SK-N-SH (cell line): Measurements from ENCODE around the gene RBM25. TPM values are rescaled to one million over a fixed set of nuclear protein-coding genes. Genes with fewer than 3 reads are reported as not detected.

Experiments
- CTCF ChIA-PET: fragments of 300-600, 350-600 bp; formaldehyde crosslinking; extraction: SDS; loops from one replicate; lab custom pipeline; 2021; lab: Yijun Ruan, JAX
- POLR2A ChIA-PET: fragments of 350-600 bp; sonication (Branson Sonifier 250); formaldehyde crosslinking; extraction: SDS; loops from one replicate; lab custom pipeline; 2020; ENCODE audit warnings: antibody characterized with exemption, inconsistent platforms; lab: Yijun Ruan, JAX
- DNase-seq: peaks from one replicate; pipeline ENCODE4 v3.0.0; 2012
- H2AFZ ChIP-seq: fragments of 200-600 bp; sonication (generic); 2 replicates; pipeline ENCODE4 v1.8.1; 2016; ENCODE audit warnings: antibody characterized with exemption, mild to moderate bottlenecking, low read depth
- H3F3A ChIP-seq: fragments of 200-600 bp; sonication (generic); replicated peaks from 2 replicates; pipeline ENCODE3; 2016; ENCODE audit warnings: antibody characterized with exemption, mild to moderate bottlenecking; ENCODE audit not compliant: insufficient read depth
- H3K27ac ChIP-seq, 2 experiments: fragments of 200-500 bp in 1 of 2; fragments of 200-600 bp in 1 of 2; sonication (Bioruptor generic) in 1 of 2; sonication (generic), shearing (Covaris generic) in 1 of 2; 2 replicates each; pipeline versions ENCODE4 v1.5.1 to v1.6.1; 2014 to 2016; ENCODE audit warnings: low read depth in 2 of 2, inconsistent platforms in 1 of 2, low read length in 1 of 2, mild to moderate bottlenecking in 1 of 2, mixed read lengths in 1 of 2
- H3K27me3 ChIP-seq: fragments of 200-600 bp; sonication (generic), shearing (Covaris generic); 2 replicates; pipeline ENCODE4 v1.6.1; 2016; ENCODE audit warnings: mixed run types; ENCODE audit not compliant: insufficient read depth
- H3K36me3 ChIP-seq, 2 experiments: fragments of 200-500 bp in 1 of 2; fragments of 200-600 bp in 1 of 2; sonication (Bioruptor generic) in 1 of 2; sonication (generic) in 1 of 2; replicated peaks in 1 of 2; 2 replicates each; pipeline versions ENCODE3 to v1.5.1; 2014 to 2016; ENCODE audit warnings: low read length in 1 of 2, mild to moderate bottlenecking in 1 of 2; ENCODE audit not compliant: insufficient read depth in 2 of 2, control insufficient read depth in 1 of 2
- H3K4me1 ChIP-seq, 2 experiments: fragments of 200-500 bp in 1 of 2; fragments of 200-600 bp in 1 of 2; sonication (Bioruptor generic) in 1 of 2; sonication (generic), shearing (Covaris generic) in 1 of 2; 2 replicates each; pipeline versions ENCODE4 v1.5.1 to v1.6.1; 2014 to 2016; ENCODE audit warnings: low read depth in 1 of 2, low read length in 1 of 2, mixed run types in 1 of 2; ENCODE audit not compliant: insufficient read depth in 2 of 2, control insufficient read depth in 1 of 2
- H3K4me2 ChIP-seq: fragments of 200-600 bp; sonication (generic), shearing (Covaris generic); 2 replicates; pipeline ENCODE4 v1.6.1; 2017; ENCODE audit warnings: mixed run types
- H3K4me3 ChIP-seq, 2 experiments: fragments of 200-500 bp in 1 of 2; fragments of 200-600 bp in 1 of 2; sonication (Bioruptor generic) in 1 of 2; sonication (generic), shearing (Covaris generic) in 1 of 2; 2 replicates each; pipeline versions ENCODE4 v1.5.1 to v1.8.1; 2014 to 2016; ENCODE audit warnings: low read depth in 2 of 2, inconsistent platforms in 1 of 2, low read length in 1 of 2, mild to moderate bottlenecking in 1 of 2, mixed read lengths in 1 of 2, moderate library complexity in 1 of 2
- H3K79me2 ChIP-seq: fragments of 200-600 bp; sonication (generic); 2 replicates; pipeline ENCODE4 v1.8.1; 2017; ENCODE audit warnings: mild to moderate bottlenecking; ENCODE audit not compliant: insufficient read depth
- H3K9ac ChIP-seq: fragments of 200-600 bp; sonication (generic); 2 replicates; pipeline ENCODE4 v1.6.1; 2017; ENCODE audit warnings: mixed run types
- H3K9me2 ChIP-seq: fragments of 200-600 bp; sonication (generic); 2 replicates; pipeline ENCODE4 v1.6.1; 2017; ENCODE audit warnings: mixed run types
- H3K9me3 ChIP-seq: fragments of 200-600 bp; sonication (generic); 2 replicates; pipeline ENCODE4 v1.6.1; 2017; ENCODE audit warnings: mixed run types, mild to moderate bottlenecking, moderate library complexity
- H4K20me1 ChIP-seq: fragments of 200-600 bp; sonication (generic); 2 replicates; pipeline ENCODE4 v1.6.1; 2017; ENCODE audit warnings: mild to moderate bottlenecking, mixed run types; ENCODE audit not compliant: insufficient read depth
- FOSL2 ChIP-seq: IDR thresholded peaks from 2 replicates; pipeline ENCODE4 v1.4.0; 2012; ENCODE audit warnings: low read depth, mild to moderate bottlenecking, moderate library complexity, borderline replicate concordance
- FOXM1 ChIP-seq: IDR thresholded peaks from 2 replicates; pipeline ENCODE4 v1.4.0; 2012; ENCODE audit warnings: low read depth, mild to moderate bottlenecking
- IRF3 ChIP-seq: fragments of 150-350 bp; IDR thresholded peaks from 2 replicates; pipeline ENCODE4 v1.6.1; 2016; ENCODE audit warnings: mild to moderate bottlenecking, low read depth, low read length
- NRF1 ChIP-seq: IDR thresholded peaks from 2 replicates; pipeline ENCODE4 v1.6.1; 2012; ENCODE audit warnings: low read depth, mild to moderate bottlenecking, low read length
- PBX3 ChIP-seq: IDR thresholded peaks from 2 replicates; pipeline ENCODE4; 2012
- POLR2AphosphoS5 ChIP-seq: IDR thresholded peaks from 2 replicates; pipeline ENCODE4 v1.6.1; 2012; ENCODE audit warnings: low read depth, low read length
- RCOR1 ChIP-seq: fragments of 150-350 bp; IDR thresholded peaks from 2 replicates; pipeline ENCODE4 v1.6.1; 2017; ENCODE audit warnings: antibody characterized with exemption, low read length
- REST ChIP-seq: IDR thresholded peaks from 2 replicates; pipeline ENCODE4 v1.6.1; 2012; ENCODE audit warnings: mild to moderate bottlenecking, low read depth, low read length, moderate library complexity
- RFX5 ChIP-seq: IDR thresholded peaks from 2 replicates; pipeline ENCODE4 v1.6.1; 2012; ENCODE audit warnings: mild to moderate bottlenecking, improper control_type of control experiment, low read length
- SIN3A ChIP-seq: IDR thresholded peaks from 2 replicates; pipeline ENCODE4 v1.6.1; 2012; ENCODE audit warnings: low read depth, mild to moderate bottlenecking, low read length, moderate library complexity, borderline replicate concordance
- SMC3 ChIP-seq: IDR thresholded peaks from 2 replicates; pipeline ENCODE4 v1.6.1; 2012; ENCODE audit warnings: low read depth, low read length, improper control_type of control experiment
- TEAD4 ChIP-seq: IDR thresholded peaks from 2 replicates; pipeline ENCODE4 v1.4.0; 2012; ENCODE audit warnings: mild to moderate bottlenecking, borderline replicate concordance; ENCODE audit not compliant: insufficient read depth
- USF2 ChIP-seq: fragments of 150-350 bp; IDR thresholded peaks from 2 replicates; pipeline ENCODE4 v1.6.1; 2017; ENCODE audit warnings: antibody characterized with exemption, low read length, low read depth, borderline replicate concordance
- ZBTB33 ChIP-seq: IDR thresholded peaks from 2 replicates; pipeline ENCODE4 v1.4.0; 2012; ENCODE audit warnings: low read depth, borderline replicate concordance
- WGBS: methylation state at CpG from one replicate; pipeline ENCODE4 v1.1.6; 2017; ENCODE audit warnings: low lambda C conversion rate; 5-methylcytosine and 5-hydroxymethylcytosine counted together
- polyA plus RNA-seq, 3 experiments: library from polyadenylated mRNA; depleted of rRNA; stranded (reverse); fragments of >200 nt; gene quantifications; 2 replicates each; pipeline ENCODE4 v1.2.3, GENCODE V29; 2012

RBM25 gene
- polyA plus RNA-seq, 1 of the 3 experiments (the other 2 are of a cell fraction), result 14.0 TPM

- Histone ChIP-seq H3K4me2 (no peak overlapping the region), H3K4me3 (no peak overlapping the region), H3K79me2 (peaks cover 23% of the 10 kb centered on the region), H3K4me1 (peaks cover 3 to 11% of the 10 kb centered on the region in 2 experiments; a peak in 2 of 4 replicates), H3K9me2 (no peaks in the 10 kb centered on the region), H3K36me3 (peaks cover 0 to 4% of the 10 kb centered on the region in 2 experiments), H3K27ac (no peak overlapping the region), H3K9me3 (no peaks in the 10 kb centered on the region), H2AFZ (no peak overlapping the region), H3K9ac (no peak overlapping the region), H3K27me3 (no peaks in the 10 kb centered on the region), H4K20me1 (peaks cover 14% of the 10 kb centered on the region), H3F3A (peaks cover 18% of the 10 kb centered on the region)
- POLR2A ChIA-PET, result no interaction called here
- DNase-seq, result no peak
- TF ChIP-seq REST, result no peak
- no peak for TF ChIP-seq FOXM1
- no peak for TF ChIP-seq PBX3
- no peak for TF ChIP-seq SMC3
- no peak for TF ChIP-seq RCOR1
- no peak for TF ChIP-seq TEAD4
- no peak for TF ChIP-seq USF2
- no peak for TF ChIP-seq NRF1
- no peak for TF ChIP-seq FOSL2
- 93% methylated on average over 1 of the region's 1 CpG for WGBS
- CTCF ChIA-PET, result no interaction called here
These were observed 3.1 kb upstream of the RBM25 start for GRCh38 chr14:73055251-73055650.

- H3K9me3 ChIP-seq, result no peaks in the 10 kb centered on the region
- peaks cover 3 to 23% of the 10 kb centered on the region in 2 experiments for H3K36me3 ChIP-seq
- H3K4me2 ChIP-seq, result peak overlapping the region; percentile 77
- peaks cover 49% of the 10 kb centered on the region for H3K79me2 ChIP-seq
- peak overlapping the region; percentile 99 for H3K9ac ChIP-seq
- no peaks in the 10 kb centered on the region for H3K9me2 ChIP-seq
- H3K4me3 ChIP-seq, result peak overlapping the region; percentile 80 to 100
- WGBS, result 2% methylated on average over 8 of the region's 8 CpGs
- peaks cover 6 to 13% of the 10 kb centered on the region in 2 experiments; a peak in 3 of 4 replicates for H3K4me1 ChIP-seq
- ChIA-PET POLR2A (interaction anchor here (0.9 to 2.0 kb wide), 8 partner anchors 10 to 555 kb away, joined by 3 to 16 read pairs (median 5); partner anchors contain the start of genes ACOT6, PSEN1 and ZFYVE1), CTCF (interaction anchor here (1.1 to 1.9 kb wide), 4 partner anchors 11 to 110 kb away, joined by 3 to 7 read pairs (median 6); partner anchors contain the start of gene ZFYVE1)
- H3F3A ChIP-seq, result peaks cover 24% of the 10 kb centered on the region
- no peaks in the 10 kb centered on the region for H3K27me3 ChIP-seq
- peak overlapping the region; percentile 94 for H3K27ac ChIP-seq
- H4K20me1 ChIP-seq, result peaks cover 41% of the 10 kb centered on the region
- DNase-seq, result no peak
- peak overlapping the region; percentile 94 for H2AFZ ChIP-seq
- no peak for TF ChIP-seq USF2
- no peak for TF ChIP-seq RCOR1
- TF ChIP-seq ZBTB33, result no peak
- TF ChIP-seq RFX5, result no peak
- TF ChIP-seq IRF3, result no peak
- TF ChIP-seq SIN3A, result no peak
- no peak for TF ChIP-seq POLR2AphosphoS5
- no peak for TF ChIP-seq PBX3
- no peak for TF ChIP-seq NRF1
These were observed 450 bp upstream of the RBM25 start for GRCh38 chr14:73057944-73058223.
